ENCODE measurements around the gene NT5E. TPM values are rescaled to one million over a fixed set of nuclear protein-coding genes. Genes with fewer than 3 reads are reported as not detected.

The NT5E gene
- total RNA-seq, 2 donors from 2014 or later = 18.6 to 28.0 TPM

DNA sequence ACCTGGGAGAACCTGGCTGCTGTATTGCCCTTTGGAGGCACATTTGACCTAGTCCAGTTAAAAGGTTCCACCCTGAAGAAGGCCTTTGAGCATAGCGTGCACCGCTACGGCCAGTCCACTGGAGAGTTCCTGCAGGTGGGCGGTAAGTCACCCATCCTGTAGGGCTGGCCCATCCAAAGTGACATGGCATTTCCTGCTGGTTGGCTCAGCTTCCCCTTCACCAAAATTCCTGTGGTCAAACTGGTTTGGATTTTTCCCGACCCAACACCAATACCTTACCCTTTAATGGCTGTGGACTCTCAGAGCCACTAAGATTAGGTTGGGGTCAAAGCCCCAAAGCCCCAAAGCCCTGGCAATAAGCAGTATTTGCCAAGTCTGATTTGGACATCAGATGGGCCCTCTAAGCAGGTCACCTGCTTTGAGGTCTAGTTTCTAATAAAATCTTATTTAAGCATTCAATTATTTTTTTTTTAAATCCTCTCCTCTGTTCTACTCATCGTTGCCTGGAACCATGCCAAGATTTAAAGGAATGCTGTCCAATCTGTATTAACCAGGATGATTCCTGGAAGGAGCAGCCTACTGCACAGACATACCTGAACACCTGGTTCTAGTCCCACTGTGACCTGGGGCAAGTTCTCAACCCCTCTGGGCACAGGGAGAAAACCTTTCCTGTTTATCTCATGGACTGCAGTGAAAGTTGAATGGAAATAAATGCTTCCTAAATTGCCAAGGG lies 40.8 kb downstream of the NT5E start:
- Histone ChIP-seq H3K36me3 (no peaks in the 10 kb centered on the region), H3K27ac (no peak overlapping the region), H3K27me3 (no peaks in the 10 kb centered on the region), H3K9me3 (no peaks in the 10 kb centered on the region), H3K9ac (ENCODE audit: low read depth in 2 of 2, low read length in 2 of 2) (no peak overlapping the region), H3K4me3 (no peak overlapping the region), H3K4me1 (no peaks in the 10 kb centered on the region)
- intact Hi-C loops (cut with DNase I) = no loop called here
- DNase-seq = no peak
- TF ChIP-seq CTCF (IDR thresholded peaks at IDR 0.05) = no peak

DNA sequence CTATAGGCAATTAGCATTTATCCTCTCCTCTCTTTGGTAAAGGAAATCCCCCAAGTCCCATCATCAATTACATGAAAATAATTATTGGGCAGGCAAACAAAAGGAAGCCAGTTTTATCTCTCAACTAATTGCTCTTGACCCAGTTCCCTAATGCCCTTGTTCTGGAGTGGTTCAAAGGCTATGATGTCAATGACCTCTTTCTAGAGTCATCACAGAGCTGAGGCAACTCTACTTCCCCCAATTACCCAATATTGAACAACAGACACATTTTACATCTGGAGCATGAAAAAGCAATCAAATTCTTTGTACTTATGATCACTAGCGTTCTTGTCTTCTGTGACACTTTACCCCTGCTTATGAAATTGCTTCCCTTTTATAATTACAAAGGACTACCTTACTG lies 43.5 kb downstream of the NT5E start:
- Histone ChIP-seq H3K9ac (ENCODE audit: low read depth in 2 of 2, low read length in 2 of 2) (no peak overlapping the region), H3K4me3 (no peak overlapping the region), H3K27me3 (no peaks in the 10 kb centered on the region), H3K27ac (no peak overlapping the region), H3K36me3 (no peaks in the 10 kb centered on the region), H3K9me3 (no peaks in the 10 kb centered on the region), H3K4me1 (no peaks in the 10 kb centered on the region)
- no peak for DNase-seq
- intact Hi-C loops (cut with DNase I) = no loop called here
- TF ChIP-seq CTCF (IDR thresholded peaks at IDR 0.05) = no peak

DNA sequence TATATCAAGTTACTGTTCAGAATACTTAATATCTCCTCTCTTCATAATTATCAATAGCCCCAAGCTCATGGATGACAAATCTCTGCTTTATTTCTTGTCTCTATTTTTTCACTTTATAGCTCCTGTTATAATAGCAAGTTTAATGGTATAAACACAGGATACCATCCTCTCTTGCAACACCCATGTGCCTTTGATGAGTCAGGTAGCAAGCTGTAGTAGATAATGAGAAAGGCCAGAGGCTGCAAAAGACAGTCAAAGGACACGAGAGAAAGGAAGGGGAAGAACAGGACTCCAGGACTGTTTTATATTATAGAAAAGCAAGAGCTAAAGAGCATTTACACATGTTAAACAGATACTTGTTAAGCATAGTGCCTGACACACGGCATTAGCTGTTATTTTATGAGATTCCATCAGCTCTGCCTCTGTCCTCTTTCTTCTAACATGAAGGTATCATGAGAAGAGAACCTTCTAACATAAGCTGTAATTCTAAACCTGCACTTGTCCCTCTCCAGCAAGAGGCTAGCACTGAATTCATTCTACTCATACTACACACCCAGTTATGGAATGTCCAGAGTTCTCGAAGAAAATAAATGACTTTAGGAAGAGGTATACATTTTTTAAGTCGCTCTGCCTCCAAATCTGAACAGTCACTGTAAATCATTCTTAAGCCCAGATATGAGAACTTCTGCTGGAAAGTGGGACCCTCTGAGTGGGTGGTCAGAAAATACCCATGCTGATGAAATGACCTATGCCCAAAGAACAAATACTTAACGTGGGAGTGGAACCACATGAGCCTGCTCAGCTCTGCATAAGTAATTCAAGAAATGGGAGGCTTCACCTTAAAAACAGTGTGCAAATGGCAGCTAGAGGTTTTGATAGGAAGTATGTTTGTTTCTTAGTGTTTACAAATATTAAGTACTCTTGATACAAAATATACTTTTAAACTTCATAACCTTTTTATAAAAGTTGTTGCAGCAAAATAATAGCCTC lies 45.0 kb downstream of the NT5E start:
- Histone ChIP-seq H3K9ac (ENCODE audit: low read depth in 2 of 2, low read length in 2 of 2) (no peak overlapping the region), H3K4me3 (no peak overlapping the region), H3K4me1 (no peaks in the 10 kb centered on the region), H3K27ac (no peak overlapping the region), H3K9me3 (no peaks in the 10 kb centered on the region), H3K27me3 (no peaks in the 10 kb centered on the region), H3K36me3 (no peaks in the 10 kb centered on the region)
- intact Hi-C loops (cut with DNase I) = no loop called here
- no peak for TF ChIP-seq CTCF (IDR thresholded peaks at IDR 0.05)
- DNase-seq = no peak

- no peak for TF ChIP-seq CTCF (IDR thresholded peaks at IDR 0.05)
- H3K9ac ChIP-seq (ENCODE audit: low read depth in 2 of 2, low read length in 2 of 2) = no peak overlapping the region
- intact Hi-C loops (cut with DNase I) = no loop called here
- no peak overlapping the region for H3K27ac ChIP-seq
- H3K4me3 ChIP-seq = no peak overlapping the region
- no peaks in the 10 kb centered on the region for H3K4me1 ChIP-seq
- H3K36me3 ChIP-seq = no peaks in the 10 kb centered on the region
- no peak for DNase-seq
- H3K27me3 ChIP-seq = no peaks in the 10 kb centered on the region
- no peaks in the 10 kb centered on the region for H3K9me3 ChIP-seq
Measured at GRCh38 chr6:85496009-85496579, 46.2 kb downstream of the NT5E start.

DNA sequence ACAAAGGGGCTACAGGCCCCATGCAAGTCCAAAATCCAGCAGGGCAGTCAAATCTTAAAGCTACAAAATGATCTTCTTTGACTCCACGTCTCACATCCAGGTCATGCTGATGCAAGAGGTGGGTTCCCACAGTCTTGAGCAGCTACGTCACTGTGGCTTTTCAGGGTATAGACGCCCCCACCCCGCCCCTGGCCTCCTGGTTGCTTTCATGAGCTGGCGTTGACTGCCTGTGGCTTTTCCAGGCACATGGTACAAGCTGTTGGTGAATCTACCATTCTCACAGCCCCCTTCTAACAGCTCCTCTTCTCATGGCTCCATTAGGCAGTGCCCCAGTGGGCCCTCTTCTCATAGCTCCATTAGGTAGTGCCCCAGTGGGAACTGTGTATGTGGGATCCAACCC lies 47.0 kb downstream of the NT5E start:
- Histone ChIP-seq H3K27ac (no peak overlapping the region), H3K27me3 (no peaks in the 10 kb centered on the region), H3K36me3 (no peaks in the 10 kb centered on the region), H3K9me3 (no peaks in the 10 kb centered on the region), H3K4me3 (no peak overlapping the region), H3K4me1 (no peaks in the 10 kb centered on the region), H3K9ac (ENCODE audit: low read depth in 2 of 2, low read length in 2 of 2) (no peak overlapping the region)
- intact Hi-C loops (cut with DNase I) = no loop called here
- no peak for TF ChIP-seq CTCF (IDR thresholded peaks at IDR 0.05)
- no peak for DNase-seq
